ENCODE results near the gene SNRNP200.

SNRNP200 gene

GRCh38 chr2:96336104-96336775 lies 30.9 kb upstream of the SNRNP200 start:
- TF ChIP-seq CTCF (conservative IDR thresholded peaks at IDR 0.05; ENCODE audit: control insufficient read depth, insufficient read depth, low read depth, low read length), result no peak
- H3K4me3 ChIP-seq (ENCODE audit: control insufficient read depth, low read depth, low read length), result peak overlapping the region; percentile 80
- DNase-seq (ENCODE audit: low read depth), result no peak

DNA sequence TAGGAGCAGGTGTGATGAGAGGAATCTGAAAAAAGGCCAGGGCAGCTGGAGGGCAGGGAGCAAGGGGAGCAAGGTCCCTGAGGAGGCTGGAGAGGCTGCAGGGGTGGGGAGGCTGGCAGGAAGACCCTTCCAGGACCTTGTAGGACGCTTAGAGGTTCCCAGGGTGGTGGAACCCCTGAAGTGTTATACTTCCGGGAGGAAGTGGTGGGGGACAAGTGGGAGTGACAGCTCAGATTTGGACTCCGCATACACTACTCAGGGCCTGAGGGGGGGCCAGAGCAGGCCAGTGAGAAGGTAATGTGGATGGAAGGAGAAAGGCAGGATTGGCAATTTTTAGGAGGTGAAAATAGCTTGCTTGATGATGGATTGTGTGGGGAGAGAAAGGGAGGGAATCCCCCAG lies 28.4 kb upstream of the SNRNP200 start:
- no peak for TF ChIP-seq CTCF (conservative IDR thresholded peaks at IDR 0.05; ENCODE audit: control insufficient read depth, insufficient read depth, low read depth, low read length)
- H3K4me3 ChIP-seq (ENCODE audit: control insufficient read depth, low read depth, low read length), result no peak overlapping the region
- DNase-seq (ENCODE audit: low read depth), result no peak

- no peak for TF ChIP-seq CTCF (conservative IDR thresholded peaks at IDR 0.05; ENCODE audit: control insufficient read depth, insufficient read depth, low read depth, low read length)
- DNase-seq (ENCODE audit: low read depth), result peak; percentile 78
- no peak overlapping the region for H3K4me3 ChIP-seq (ENCODE audit: control insufficient read depth, low read depth, low read length)
Measured at GRCh38 chr2:96330407-96330806, 25.1 kb upstream of the SNRNP200 start.

- no peak for DNase-seq (ENCODE audit: low read depth)
- no peak for TF ChIP-seq CTCF (conservative IDR thresholded peaks at IDR 0.05; ENCODE audit: control insufficient read depth, insufficient read depth, low read depth, low read length)
- H3K4me3 ChIP-seq (ENCODE audit: control insufficient read depth, low read depth, low read length), result no peak overlapping the region
Measured at GRCh38 chr2:96329874-96330273, 24.5 kb upstream of the SNRNP200 start.

DNA sequence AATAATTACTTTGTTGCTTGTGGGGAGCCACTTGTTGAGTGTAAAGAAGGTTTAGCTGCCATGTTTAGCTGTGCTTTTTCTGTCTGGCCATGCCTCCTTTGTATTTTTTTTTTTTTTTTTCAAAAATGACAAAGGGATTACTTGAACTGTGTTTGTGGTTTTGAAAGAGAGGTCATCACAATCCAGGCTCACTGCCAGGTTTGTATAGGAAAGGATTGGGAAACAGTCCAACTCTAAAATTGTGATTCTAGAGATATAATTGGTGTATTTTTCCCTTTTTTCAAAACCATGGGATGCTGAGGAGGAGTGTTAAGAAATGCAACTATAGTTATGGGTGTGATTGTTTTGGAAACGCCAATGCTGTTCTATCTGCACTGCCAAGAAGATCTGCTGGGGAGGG lies 24.1 kb upstream of the SNRNP200 start:
- no peak for TF ChIP-seq CTCF (conservative IDR thresholded peaks at IDR 0.05; ENCODE audit: control insufficient read depth, insufficient read depth, low read depth, low read length)
- H3K4me3 ChIP-seq (ENCODE audit: control insufficient read depth, low read depth, low read length), result no peak overlapping the region
- peak; percentile 89 for DNase-seq (ENCODE audit: low read depth)

GRCh38 chr2:96326990-96327820 lies 21.9 kb upstream of the SNRNP200 start:
- DNase-seq (ENCODE audit: low read depth), result no peak

More at GRCh38 chr2:96326990-96327820, 21.9 kb upstream of the SNRNP200 start:
- no peak for TF ChIP-seq CTCF (conservative IDR thresholded peaks at IDR 0.05; ENCODE audit: control insufficient read depth, insufficient read depth, low read depth, low read length)
- no peak overlapping the region for H3K4me3 ChIP-seq (ENCODE audit: control insufficient read depth, low read depth, low read length)
